Astrocyte (in vitro differentiated cells and primary cell): Measurements from ENCODE around the gene PIK3C2B. TPM values are rescaled to one million over a fixed set of nuclear protein-coding genes. Genes with fewer than 3 reads are reported as not detected.

Source experiments
- DNase-seq: peaks from one replicate; pipeline ENCODE4 v3.0.0-alpha.2; 2010; ENCODE audit warnings: low read depth
- FAIRE-seq: peaks from 2 replicates; lab custom pipeline; 2011; peaks lifted over from hg19 to GRCh38; lab: Jason Lieb, UNC
- H2AFZ ChIP-seq: 2 replicates; pipeline ENCODE4 v1.6.0; 2012; ENCODE audit warnings: low read depth, low read length, inconsistent platforms
- H3K27ac ChIP-seq: 2 replicates; pipeline ENCODE4 v1.5.1; 2011; ENCODE audit warnings: low read depth, low read length, inconsistent platforms
- H3K27me3 ChIP-seq: 2 replicates; pipeline ENCODE4 v1.6.0; 2011; ENCODE audit warnings: low read length, inconsistent platforms; ENCODE audit not compliant: insufficient read depth
- H3K36me3 ChIP-seq: 2 replicates; pipeline ENCODE4 v1.5.1; 2011; ENCODE audit warnings: low read length, inconsistent platforms; ENCODE audit not compliant: insufficient read depth
- H3K4me1 ChIP-seq: 2 replicates; pipeline ENCODE4 v1.5.1; 2011; ENCODE audit warnings: low read length, inconsistent platforms; ENCODE audit not compliant: insufficient read depth
- H3K4me2 ChIP-seq: 2 replicates; pipeline ENCODE4 v1.6.0; 2012; ENCODE audit warnings: low read length, inconsistent platforms
- H3K4me3 ChIP-seq: 2 replicates; pipeline ENCODE4 v1.5.1; 2011; ENCODE audit warnings: low read depth, mild to moderate bottlenecking, low read length, inconsistent platforms; ENCODE audit not compliant: insufficient read depth
- H3K79me2 ChIP-seq: 2 replicates; pipeline ENCODE4 v1.6.0; 2012; ENCODE audit warnings: mild to moderate bottlenecking, low read length, inconsistent platforms; ENCODE audit not compliant: insufficient read depth
- H3K9ac ChIP-seq: 2 replicates; pipeline ENCODE4 v1.6.0; 2012; ENCODE audit warnings: mild to moderate bottlenecking, low read length, inconsistent platforms
- H3K9me3 ChIP-seq: 2 replicates; pipeline ENCODE4 v1.5.1; 2012; ENCODE audit warnings: low read depth, mild to moderate bottlenecking, low read length, inconsistent platforms; ENCODE audit not compliant: insufficient read depth
- H4K20me1 ChIP-seq: 2 replicates; pipeline ENCODE4 v1.6.0; 2012; ENCODE audit warnings: low read length, inconsistent platforms; ENCODE audit not compliant: insufficient read depth
- H3K27ac Mint-ChIP-seq: one replicate; pipeline ENCODE4 v1.8.0; 2021; ENCODE audit warnings: mild to moderate bottlenecking, mixed read lengths; ENCODE audit not compliant: unreplicated experiment
- H3K27me3 Mint-ChIP-seq: one replicate; pipeline ENCODE4 v1.8.0; 2021; ENCODE audit warnings: low read depth, mixed read lengths; ENCODE audit not compliant: unreplicated experiment
- H3K36me3 Mint-ChIP-seq: one replicate; pipeline ENCODE4 v1.8.0; 2021; ENCODE audit warnings: low read depth, mixed read lengths; ENCODE audit not compliant: unreplicated experiment
- H3K4me1 Mint-ChIP-seq: one replicate; pipeline ENCODE4 v1.8.0; 2021; ENCODE audit warnings: low read depth, mixed read lengths; ENCODE audit not compliant: unreplicated experiment
- H3K4me3 Mint-ChIP-seq: one replicate; pipeline ENCODE4 v1.8.0; 2021; ENCODE audit warnings: mild to moderate bottlenecking, moderate library complexity, mixed read lengths; ENCODE audit not compliant: unreplicated experiment
- H3K9me3 Mint-ChIP-seq: one replicate; pipeline ENCODE4 v1.8.0; 2021; ENCODE audit warnings: mild to moderate bottlenecking, mixed read lengths; ENCODE audit not compliant: unreplicated experiment
- CTCF ChIP-seq: IDR thresholded peaks from 2 replicates; pipeline ENCODE4 v1.5.1; 2011; ENCODE audit warnings: low read depth, mild to moderate bottlenecking, inconsistent platforms, low read length, moderate library complexity; ENCODE audit not compliant: insufficient read depth
- EZH2 ChIP-seq: IDR thresholded peaks from 2 replicates; pipeline ENCODE4 v1.6.1; 2012; ENCODE audit warnings: mild to moderate bottlenecking, low read length, inconsistent platforms; ENCODE audit not compliant: insufficient read depth
- total RNA-seq: library from RNA; stranded (reverse); gene quantifications from 2 replicates; pipeline ENCODE4 v1.2.1, GENCODE V29; 2021

The PIK3C2B gene
- total RNA-seq, 1 donor from 2014 or later: 19.3 TPM

- Mint-ChIP-seq H3K36me3 (peaks cover 43% of the 10 kb centered on the region), H3K27me3 (peaks cover 17% of the 10 kb centered on the region), H3K4me3 (no peak overlapping the region), H3K4me1 (peaks cover 3% of the 10 kb centered on the region), H3K9me3 (no peaks in the 10 kb centered on the region), H3K27ac (no peak overlapping the region)
- Histone ChIP-seq H3K36me3 (no peaks in the 10 kb centered on the region), H3K27me3 (peaks cover 2% of the 10 kb centered on the region), H3K79me2 (no peaks in the 10 kb centered on the region), H4K20me1 (no peaks in the 10 kb centered on the region), H3K4me1 (no peaks in the 10 kb centered on the region), H3K9me3 (no peaks in the 10 kb centered on the region), H3K4me3 (no peak overlapping the region), H3K9ac (no peak overlapping the region), H3K4me2 (no peak overlapping the region), H2AFZ (no peak overlapping the region), H3K27ac (no peak overlapping the region)
- no peak for TF ChIP-seq CTCF
- no peak for TF ChIP-seq EZH2
- DNase-seq (no peak), FAIRE-seq (no peak)
Observed at GRCh38 chr1:204447190-204447589, 47.4 kb downstream of the PIK3C2B start.

- Histone ChIP-seq H3K79me2 (no peaks in the 10 kb centered on the region), H3K4me3 (no peak overlapping the region), H3K27ac (no peak overlapping the region), H3K36me3 (no peaks in the 10 kb centered on the region), H3K9ac (no peak overlapping the region), H3K4me2 (no peak overlapping the region), H3K4me1 (no peaks in the 10 kb centered on the region), H3K27me3 (peaks cover 2% of the 10 kb centered on the region), H4K20me1 (no peaks in the 10 kb centered on the region), H2AFZ (no peak overlapping the region), H3K9me3 (no peaks in the 10 kb centered on the region)
- TF ChIP-seq CTCF (peak; percentile 53), EZH2 (no peak)
- no peak for DNase-seq
- H3K27ac Mint-ChIP-seq: no peak overlapping the region
- no peak overlapping the region for H3K4me3 Mint-ChIP-seq
- peaks cover 22% of the 10 kb centered on the region for H3K27me3 Mint-ChIP-seq
- H3K9me3 Mint-ChIP-seq: no peaks in the 10 kb centered on the region
- H3K36me3 Mint-ChIP-seq: peaks cover 50% of the 10 kb centered on the region
- no peak for FAIRE-seq
- peaks cover 3% of the 10 kb centered on the region for H3K4me1 Mint-ChIP-seq
Observed at GRCh38 chr1:204446413-204447111, 48.0 kb downstream of the PIK3C2B start.

GRCh38 chr1:204445860-204446412 lies 48.7 kb downstream of the PIK3C2B start:
- Histone ChIP-seq H3K4me2 (no peak overlapping the region), H3K4me1 (no peaks in the 10 kb centered on the region), H3K27me3 (peaks cover 2% of the 10 kb centered on the region), H3K27ac (no peak overlapping the region), H3K9me3 (no peaks in the 10 kb centered on the region), H3K9ac (no peak overlapping the region), H3K4me3 (no peak overlapping the region), H3K79me2 (no peaks in the 10 kb centered on the region), H3K36me3 (no peaks in the 10 kb centered on the region), H2AFZ (no peak overlapping the region), H4K20me1 (no peaks in the 10 kb centered on the region)
- no peak for TF ChIP-seq EZH2
- TF ChIP-seq CTCF: no peak
- no peak for DNase-seq
- Mint-ChIP-seq H3K36me3 (peaks cover 50% of the 10 kb centered on the region), H3K27ac (no peak overlapping the region), H3K4me1 (peaks cover 3% of the 10 kb centered on the region), H3K4me3 (no peak overlapping the region), H3K27me3 (peaks cover 23% of the 10 kb centered on the region), H3K9me3 (no peaks in the 10 kb centered on the region)
- no peak for FAIRE-seq
